IPS-18c (cell line): ENCODE data around the gene SPRY2.
A peak's percentile ranks its signal among the peaks of the same experiment; 100 is the strongest.
"Not testable (repeated sequence)": the region's sequence is repeated elsewhere in the genome, so short reads cannot be mapped to it uniquely, and the experiment has no call there.

Source experiments
- H3K4me3 ChIP-seq: 2 replicates; pipeline ENCODE4 v1.7.0; 2013; ENCODE audit warnings: low read depth, mild to moderate bottlenecking, low read length, moderate library complexity; ENCODE audit not compliant: insufficient read depth
- H3K9me3 ChIP-seq: one replicate; pipeline ENCODE4 v1.6.1; 2013; ENCODE audit warnings: mild to moderate bottlenecking, low read length, moderate library complexity; ENCODE audit not compliant: control insufficient read depth, insufficient read depth

The SPRY2 gene

DNA sequence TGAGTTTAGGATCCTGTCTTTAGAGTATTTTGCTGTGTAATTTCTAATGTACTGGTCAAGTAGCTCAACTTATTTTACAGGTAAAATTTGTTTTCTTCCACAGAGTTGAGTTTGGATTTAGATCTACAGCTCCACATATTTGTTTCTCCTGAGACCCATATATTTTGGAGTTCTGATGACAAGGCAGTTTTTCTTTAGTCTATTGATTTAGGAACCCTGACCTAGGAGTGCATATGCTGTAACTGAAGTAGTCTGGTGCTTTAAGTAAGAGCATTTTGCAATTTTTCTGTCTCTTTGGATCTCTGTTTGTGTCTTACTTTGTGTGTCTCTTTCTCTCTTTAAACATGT lies 19.5 kb upstream of the SPRY2 start:
- Histone ChIP-seq H3K4me3 (no peak overlapping the region), H3K9me3 (no peaks in the 10 kb centered on the region)

DNA sequence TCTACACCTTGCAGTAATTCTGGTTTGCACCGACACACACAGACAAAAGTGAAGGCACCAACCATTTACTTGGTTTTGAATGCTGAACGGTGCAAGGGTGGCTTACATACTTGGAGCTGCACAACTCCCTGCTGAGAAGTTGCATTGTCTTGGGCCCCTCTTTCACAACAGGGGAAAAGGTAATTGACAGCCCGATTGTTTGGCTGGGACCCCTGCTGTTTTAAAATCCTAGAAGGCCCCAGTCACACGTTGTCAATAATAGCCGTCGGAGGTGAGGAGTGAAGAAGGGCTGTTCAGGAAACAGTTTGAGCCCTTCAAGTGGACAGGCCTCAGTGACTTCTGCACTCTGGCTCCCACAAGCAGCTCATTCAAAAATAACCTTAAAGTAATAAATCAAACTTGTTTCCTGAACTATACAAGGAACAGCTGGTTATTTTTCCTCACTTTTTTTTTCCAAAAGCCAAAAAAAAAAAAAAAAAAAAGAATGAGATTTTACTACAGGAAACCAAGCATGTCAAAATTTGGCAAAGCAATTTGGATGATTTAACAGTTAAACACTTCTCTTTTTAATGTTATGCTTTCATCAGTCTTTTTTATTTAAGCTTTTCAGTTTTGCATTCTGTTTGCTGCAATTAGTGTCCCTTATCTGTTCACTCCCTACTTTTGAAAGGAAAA lies 19.0 kb upstream of the SPRY2 start:
- Histone ChIP-seq H3K9me3 (no peaks in the 10 kb centered on the region), H3K4me3 (no peak overlapping the region)

DNA sequence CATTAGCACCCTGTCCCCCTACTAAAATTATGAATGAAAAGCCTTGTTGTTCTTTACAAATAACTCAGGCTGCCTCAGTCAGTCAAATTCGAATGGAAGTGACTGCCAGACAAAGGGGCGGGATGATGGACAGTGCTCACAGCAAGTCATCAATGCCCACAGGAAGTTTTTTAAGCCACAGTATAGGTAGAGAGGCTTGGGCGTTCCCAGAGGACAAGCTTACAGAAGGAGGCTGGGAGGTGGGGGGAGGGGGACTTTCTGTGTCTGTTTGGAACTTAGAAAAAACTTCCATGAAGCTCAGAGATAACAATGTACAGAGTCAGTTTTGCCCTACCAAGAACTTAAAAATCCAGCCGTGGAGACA lies 18.5 kb upstream of the SPRY2 start:
- Histone ChIP-seq H3K4me3 (no peak overlapping the region; the same call in 1 of the 2 replicates), H3K9me3 (no peaks in the 10 kb centered on the region)

DNA sequence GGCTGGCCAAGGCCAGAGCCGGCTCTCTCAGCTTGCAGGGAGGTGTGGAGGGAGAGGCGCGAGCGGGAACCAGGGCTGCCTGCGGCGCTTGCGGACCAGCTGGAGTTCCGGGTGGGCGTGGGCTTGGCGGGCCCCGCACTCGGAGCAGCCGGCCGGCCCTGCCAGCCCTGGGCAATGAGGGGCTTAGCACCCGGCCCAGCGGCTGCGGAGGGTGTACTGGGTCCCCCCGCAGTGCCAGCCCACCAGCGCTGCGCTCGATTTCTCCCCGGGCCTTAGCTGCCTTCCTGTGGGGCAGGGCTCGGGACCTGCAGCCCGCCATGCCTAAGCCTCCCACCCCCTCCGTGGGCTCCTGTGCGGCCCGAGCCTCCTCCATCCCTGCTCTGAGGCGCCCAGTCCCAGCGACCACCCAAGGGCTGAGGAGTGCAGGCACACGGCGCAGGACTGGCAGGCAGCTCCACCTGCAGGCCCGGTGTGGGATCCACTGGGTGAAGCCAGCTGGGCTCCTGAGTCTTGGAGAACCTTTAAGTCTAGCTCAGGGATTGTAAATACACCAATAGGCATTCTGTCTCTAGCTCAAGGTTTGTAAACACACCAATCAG lies 14.7 kb upstream of the SPRY2 start:
- not testable (repeated sequence) for H3K9me3 ChIP-seq, H3K4me3 ChIP-seq

DNA sequence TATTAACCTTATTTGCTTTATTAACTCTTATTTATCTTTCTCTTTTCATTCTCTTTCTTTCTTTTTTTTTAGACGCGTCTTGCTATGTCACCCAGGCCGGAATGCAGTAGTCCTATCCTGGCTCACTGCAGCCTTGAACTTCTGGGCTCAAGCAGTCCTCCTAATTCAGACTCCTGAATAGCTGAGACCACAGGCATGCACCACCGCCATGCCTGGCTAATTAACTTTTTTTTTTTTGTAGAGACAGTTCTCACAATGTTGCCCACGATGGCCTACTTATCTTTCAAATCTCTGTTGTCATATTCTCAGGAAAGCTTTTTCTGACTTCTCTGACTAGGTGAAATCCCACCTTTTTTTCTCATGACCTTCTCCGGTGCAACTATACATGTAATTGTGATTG lies 7.8 kb upstream of the SPRY2 start:
- Histone ChIP-seq H3K4me3 (no peak overlapping the region), H3K9me3 (no peaks in the 10 kb centered on the region)

DNA sequence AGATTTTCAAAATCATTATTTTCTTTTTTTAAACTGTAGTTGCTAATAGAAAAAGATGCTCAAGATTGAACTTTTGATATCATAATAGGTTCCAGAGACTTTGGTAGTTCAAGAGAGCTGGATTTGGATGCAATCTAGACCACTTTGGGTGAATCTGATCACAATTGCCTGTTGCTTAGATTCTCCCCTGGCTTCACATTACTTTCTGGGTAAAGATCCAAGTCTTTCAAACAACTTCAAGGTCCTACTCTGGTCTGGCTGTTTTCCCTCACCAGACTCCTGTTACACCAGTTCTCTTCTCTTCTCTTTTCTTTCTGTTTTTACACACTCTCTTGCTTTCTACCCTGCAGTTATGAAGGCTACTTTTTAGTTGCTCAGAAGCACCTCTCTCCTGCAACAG lies 7.4 kb upstream of the SPRY2 start:
- Histone ChIP-seq H3K9me3 (no peaks in the 10 kb centered on the region), H3K4me3 (no peak overlapping the region)

DNA sequence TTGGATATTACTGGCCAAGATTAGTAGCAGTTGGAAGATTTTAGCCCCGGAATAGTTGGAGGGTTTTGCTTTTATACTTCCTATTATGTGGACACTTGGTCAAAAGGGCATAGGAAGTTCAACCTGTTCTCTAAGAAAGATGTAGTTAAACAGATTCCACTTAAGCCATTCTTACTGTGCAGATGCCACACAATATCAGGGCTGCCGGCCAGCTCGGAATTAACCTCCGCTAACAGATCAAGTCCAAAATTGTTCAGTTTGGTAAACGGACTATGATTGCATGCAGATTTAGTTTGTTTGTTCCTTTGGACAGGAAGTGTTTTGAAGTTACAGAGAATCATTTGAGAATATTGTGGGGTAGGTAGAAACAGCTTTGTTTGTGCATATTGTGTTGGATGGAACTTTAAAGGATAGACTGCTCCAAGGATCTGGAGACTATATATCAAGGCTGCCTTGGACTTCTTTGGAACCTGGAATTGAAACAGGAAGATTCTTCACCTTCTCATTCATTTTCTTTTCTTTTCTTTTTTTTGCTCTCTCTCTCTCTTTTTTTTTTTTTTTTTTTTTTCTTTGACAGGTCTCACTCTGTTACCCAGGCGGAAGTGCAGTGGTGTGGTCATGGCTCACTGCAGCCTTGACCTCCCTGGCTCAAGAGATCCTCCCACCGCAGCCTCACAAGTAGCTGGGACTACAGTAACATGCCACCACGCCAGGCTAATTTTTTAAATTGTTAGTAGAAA lies 5.0 kb upstream of the SPRY2 start:
- no peaks in the 10 kb centered on the region for H3K9me3 ChIP-seq
- no peak overlapping the region for H3K4me3 ChIP-seq

DNA sequence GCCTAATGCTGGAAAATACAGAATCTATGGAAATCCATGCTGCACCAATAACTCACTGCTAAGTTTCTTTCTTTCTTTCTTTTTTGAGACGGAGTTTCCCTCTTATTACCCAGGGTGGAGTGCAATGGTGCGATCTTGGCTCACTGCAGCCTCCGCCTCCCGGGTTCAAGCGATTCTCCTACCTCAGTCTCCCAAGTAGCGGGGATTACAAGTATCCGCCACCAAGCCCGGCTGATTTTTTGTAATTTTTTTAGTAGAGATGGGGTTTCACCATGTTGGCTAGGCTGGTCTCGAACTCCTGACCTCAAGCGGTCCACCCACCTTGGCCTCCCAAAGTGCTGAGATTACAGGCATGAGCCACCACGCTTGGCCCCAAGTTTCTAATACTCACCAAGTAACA lies 3.1 kb upstream of the SPRY2 start:
- not testable (repeated sequence) for H3K9me3 ChIP-seq, H3K4me3 ChIP-seq

DNA sequence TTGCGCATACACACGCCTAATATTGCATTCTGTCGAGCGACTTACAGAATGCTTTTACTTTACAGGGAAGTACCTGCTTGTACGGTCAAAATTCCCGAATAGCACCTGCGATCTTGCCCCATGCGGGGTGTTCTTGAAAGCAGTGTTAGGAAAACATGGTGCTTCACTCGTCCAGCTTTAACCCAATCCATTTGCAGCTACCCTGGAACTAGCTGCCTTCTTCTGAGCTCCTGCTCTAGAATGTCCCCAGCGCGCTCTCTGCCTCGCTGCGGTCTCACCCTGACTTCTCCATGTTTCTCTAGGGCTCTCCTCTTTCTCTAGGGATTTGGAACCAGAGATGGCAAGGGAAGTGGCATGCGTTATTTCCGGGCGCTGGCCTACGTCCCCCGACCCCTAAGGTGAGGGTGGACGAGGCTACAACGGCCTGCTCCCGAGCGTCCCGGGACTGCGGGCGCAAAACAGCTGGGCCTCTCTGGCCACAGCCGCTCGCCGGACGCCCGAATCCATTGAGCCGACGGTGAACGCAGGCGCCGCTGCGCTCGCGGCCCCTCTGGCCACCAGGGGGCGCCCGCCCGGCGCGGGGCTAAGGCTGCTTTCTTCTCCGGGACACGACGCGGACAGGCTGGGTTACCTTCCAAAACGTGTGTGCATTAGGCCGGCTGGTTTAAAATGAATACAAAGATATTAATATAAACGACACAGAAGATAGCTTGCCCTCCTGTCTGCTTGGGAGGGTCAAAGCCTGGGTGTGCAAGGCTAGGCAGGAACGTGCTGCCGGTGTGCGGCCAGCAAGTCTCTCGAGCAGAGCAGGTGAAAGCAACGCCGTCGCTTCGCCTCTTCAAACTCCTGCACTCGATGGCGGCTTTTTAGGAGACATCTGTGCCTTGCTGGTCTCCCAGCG lies 1.8 kb upstream of the SPRY2 start:
- Histone ChIP-seq H3K4me3 (peak overlapping the region; percentile 47; the same call in 1 of the 2 replicates), H3K9me3 (no peaks in the 10 kb centered on the region)

DNA sequence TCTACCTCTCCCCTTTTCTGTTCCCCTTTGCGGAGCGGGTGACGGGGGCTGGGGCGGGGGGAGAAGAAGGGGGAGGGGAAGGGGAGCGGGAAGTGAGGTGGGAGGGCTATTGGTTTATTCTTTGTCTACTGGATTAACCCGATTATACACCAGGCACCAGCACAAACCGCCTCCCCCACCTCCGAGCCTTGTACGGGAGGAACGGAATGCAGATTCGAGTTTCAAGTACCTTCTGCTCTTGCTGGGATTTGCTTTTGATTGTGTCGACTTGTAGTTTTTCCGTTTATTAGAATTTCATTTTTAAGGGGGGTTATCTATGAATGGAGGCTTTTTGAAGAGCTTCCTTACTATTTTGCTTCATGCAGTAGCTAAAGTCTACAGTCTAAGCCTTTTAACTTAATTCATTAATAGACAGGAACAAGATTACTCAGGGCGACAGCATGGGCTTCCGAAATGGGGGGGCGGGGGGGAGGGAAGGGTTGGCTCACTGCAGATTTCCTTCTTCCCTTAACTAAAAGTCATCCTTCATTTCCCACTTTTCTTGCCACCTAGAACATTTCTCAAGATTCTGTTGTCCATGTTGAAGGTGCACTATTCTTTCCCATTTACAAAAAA lies 937 bp upstream of the SPRY2 start:
- H3K4me3 ChIP-seq, result peak overlapping the region; percentile 85
- no peaks in the 10 kb centered on the region for H3K9me3 ChIP-seq

DNA sequence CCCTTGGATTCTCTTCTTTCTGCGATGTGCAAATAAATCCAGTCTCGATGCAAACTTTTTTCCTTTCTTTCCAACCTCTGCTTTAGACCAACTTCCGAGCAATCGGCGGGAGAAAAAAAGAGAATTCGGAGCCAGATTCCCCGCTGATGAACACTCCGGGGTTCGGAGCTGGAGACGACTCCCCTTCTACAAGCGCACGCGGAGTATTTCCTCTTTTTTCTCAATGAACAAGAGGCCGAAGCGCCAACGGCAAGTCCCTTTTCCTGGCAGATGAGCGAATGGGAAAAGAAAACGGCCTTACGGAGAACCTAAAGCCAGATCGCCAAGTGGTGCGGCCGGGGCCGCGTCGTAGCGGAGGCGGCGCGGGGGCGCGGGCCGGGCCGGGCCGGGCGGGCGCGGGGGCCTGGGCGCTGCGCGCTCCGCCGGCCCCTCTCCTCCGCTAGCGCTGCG lies 250 bp downstream of the SPRY2 start:
- Histone ChIP-seq H3K4me3 (peak overlapping the region; percentile 85), H3K9me3 (no peaks in the 10 kb centered on the region)

DNA sequence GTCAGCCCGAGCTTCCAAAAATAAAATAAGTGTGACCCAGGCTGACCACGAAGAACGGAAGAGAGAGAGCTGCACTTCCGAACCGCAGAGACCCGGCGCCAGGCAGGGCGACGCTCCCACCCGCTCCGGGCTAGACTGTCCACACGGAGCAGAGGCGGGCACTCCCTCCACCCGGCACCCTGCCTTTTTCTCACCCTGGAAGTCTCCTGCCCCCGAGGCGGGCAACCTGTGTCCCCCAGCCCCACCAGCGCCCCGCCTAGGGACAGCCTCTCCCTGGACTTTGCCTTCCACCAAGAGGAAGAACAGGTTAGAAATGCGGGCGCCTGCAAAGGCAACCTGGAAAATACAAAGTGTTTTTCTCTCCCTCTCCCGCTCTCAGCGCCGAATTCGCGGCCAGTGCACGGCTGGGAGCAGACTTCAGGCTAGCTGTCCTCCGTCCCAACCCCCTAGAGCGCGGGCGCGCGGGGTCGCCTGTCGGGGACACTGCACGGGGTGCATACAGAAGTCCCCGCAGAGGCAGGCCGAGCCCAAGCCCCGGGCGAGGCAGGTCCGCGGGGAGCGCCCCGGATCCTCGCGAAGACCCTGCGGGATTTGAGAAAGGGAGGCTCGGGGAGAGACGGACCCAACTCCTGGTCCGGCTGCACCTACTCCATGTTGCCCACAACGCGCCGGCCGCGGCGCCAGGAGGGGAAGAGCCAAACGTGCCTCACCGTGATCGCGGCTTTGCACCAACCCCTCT lies 845 bp downstream of the SPRY2 start:
- Histone ChIP-seq H3K9me3 (no peaks in the 10 kb centered on the region), H3K4me3 (peak overlapping the region; percentile 85)

DNA sequence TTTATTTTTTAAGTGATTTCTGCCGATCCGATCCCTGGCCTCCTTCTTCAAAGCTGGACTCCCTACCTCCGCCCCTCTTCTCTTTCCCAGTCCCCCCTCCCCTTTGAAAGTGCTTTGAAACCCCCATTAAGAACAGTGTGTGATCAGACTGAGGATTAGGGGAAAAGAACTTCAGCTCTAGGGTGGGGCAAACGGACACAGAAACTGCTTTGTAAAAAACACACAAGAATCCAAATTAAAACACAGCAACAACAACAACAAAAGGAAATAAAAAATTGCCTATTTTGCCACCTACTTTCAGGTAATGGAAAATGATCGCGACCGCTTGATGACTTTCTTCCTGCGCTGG lies 1.4 kb downstream of the SPRY2 start:
- Histone ChIP-seq H3K9me3 (no peaks in the 10 kb centered on the region), H3K4me3 (peak overlapping the region; percentile 85)

DNA sequence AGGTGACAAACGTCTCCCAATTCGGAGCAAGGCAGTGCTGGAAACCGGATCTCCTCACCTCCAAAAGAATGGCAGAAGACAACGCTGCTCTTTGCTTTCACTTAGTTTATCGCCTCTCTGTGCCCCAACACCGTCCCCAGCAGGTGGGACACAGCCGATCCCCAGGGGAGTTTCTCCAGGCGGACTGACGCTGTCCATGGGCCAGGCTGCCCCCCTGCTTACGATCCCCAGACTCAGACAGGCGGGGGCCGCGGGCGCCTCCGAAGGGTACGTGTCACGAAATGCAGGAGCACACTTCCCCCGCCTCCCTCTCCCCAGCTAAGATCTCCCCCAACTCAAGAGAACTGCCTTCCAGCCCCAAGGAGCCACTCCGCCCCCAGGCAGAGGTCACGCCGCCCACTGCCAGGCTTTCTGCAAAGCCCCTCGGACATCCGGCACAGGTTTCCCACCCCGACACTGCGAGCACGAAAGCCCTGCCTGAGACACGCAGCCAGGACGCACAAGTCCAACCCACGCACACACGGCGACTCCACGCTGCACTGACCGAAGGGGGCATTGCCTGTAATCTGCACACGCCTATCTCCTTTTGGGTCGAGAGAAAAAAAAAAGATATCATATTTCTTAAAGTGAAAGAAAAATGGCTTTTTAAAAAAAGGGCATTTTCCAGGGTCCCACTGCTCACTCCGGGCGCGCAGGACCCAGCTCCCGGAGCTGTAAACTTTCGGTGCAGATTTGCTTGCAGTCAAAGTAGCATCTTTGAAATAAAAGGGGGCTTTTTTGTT lies 2.0 kb downstream of the SPRY2 start:
- Histone ChIP-seq H3K4me3 (peak overlapping the region; percentile 85), H3K9me3 (no peaks in the 10 kb centered on the region)

DNA sequence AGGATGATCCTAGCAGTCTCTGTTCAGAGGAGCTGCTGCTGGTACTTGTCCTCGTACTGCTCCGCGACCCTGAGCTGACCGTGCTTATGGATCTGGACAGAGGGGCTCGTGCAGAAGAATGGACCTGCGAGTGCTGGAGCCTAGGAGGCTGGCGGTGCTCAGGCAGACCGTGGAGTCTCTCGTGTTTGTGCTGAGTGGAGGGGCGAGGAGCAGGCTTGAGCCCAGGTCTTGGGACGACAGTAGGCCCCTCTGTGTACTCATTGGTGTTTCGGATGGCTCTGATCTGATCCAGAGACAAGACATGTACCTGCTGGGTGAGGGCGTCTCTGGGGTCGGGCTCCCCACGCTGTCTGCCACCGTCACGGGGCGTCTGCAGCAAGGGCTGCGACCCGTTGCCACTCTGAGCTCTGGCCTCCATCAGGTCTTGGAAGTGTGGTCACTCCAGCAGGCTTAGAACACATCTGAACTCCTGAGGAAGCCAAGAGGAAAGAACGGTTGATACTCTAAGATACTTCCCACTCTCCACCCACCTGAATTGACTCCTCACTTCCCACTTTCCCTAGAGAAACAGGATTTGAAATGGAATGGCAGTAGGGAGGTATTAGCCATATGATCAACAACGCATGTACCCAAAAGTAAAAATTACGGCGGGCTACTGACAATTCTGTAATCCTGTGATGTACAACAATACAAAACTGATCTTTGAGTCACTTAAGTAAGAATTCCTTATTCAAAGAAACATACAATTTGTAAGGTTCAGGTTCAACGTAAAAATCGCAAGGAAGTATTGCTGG lies 3.4 kb downstream of the SPRY2 start:
- Histone ChIP-seq H3K9me3 (no peaks in the 10 kb centered on the region), H3K4me3 (peak overlapping the region; percentile 85)
